ENCODE measurements around the gene C20orf204. TPM values are rescaled to one million over a fixed set of nuclear protein-coding genes. Genes with fewer than 3 reads are reported as not detected.

Gene C20orf204
- total and polyA plus RNA-seq, 2 of the 4 experiments (the other 2 are of a cell fraction) = 0.09 to 0.18 TPM

DNA sequence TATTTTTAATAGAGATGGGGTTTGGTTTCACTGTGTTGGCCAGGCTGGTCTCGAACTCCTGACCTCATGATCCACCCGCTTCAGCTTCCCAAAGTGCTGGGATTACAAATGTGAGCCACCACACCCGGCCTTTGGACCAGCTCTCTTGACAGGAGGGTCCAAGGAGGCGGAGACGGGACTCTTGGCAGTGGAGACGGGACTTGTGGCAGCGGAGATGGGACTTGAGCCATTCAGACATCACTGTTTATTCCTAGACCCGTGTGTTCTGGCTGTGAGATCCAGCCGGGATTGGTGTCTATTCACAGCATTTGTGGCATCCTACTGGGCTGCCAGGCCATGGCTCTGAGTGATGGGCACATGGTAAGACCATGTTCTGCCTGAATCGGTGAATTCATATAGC, 29.5 kb upstream of the C20orf204 start:
- Histone ChIP-seq H3K9ac (ENCODE audit: low read depth, low read length) (no peak overlapping the region), H3K14ac (replicated peaks; ENCODE audit: low read depth, low read length) (no peak overlapping the region), H3K36me3 (ENCODE audit: control insufficient read depth, insufficient read depth, low read length) (peaks cover 56% of the 10 kb centered on the region), H3K27ac (ENCODE audit: insufficient read depth, low read length) (no peak overlapping the region), H3K4me2 (ENCODE audit: low read depth, low read length) (no peak overlapping the region), H3K18ac (ENCODE audit: low read depth, low read length) (no peak overlapping the region), H2AK9ac (replicated peaks; ENCODE audit: low read depth, low read length, poor library complexity) (no peak overlapping the region), H3K27me3 (ENCODE audit: control insufficient read depth, insufficient read depth, low read length) (no peaks in the 10 kb centered on the region), H2BK20ac (ENCODE audit: low read depth, low read length) (no peak overlapping the region), H2BK5ac (ENCODE audit: low read depth, low read length, poor library complexity, severe bottlenecking) (no peak overlapping the region), H3K4me1 (ENCODE audit: control insufficient read depth, insufficient read depth, low read length) (peaks cover 15% of the 10 kb centered on the region; the same call in 1 of the 2 replicates), H2BK15ac (ENCODE audit: low read depth, low read length) (no peak overlapping the region), H3K56ac (ENCODE audit: extremely low read depth, insufficient read depth, low read length) (no peak overlapping the region), H2BK120ac (ENCODE audit: low read depth, low read length) (no peak overlapping the region), H4K20me1 (ENCODE audit: insufficient read depth, low read length) (peaks cover 36% of the 10 kb centered on the region), H2AFZ (replicated peaks; ENCODE audit: low read length, poor library complexity) (no peak overlapping the region), H3K79me1 (ENCODE audit: low read depth in 1 of 2, low read length in 2 of 2) (peaks cover 29 to 56% of the 10 kb centered on the region in 2 experiments), H3K4me3 (ENCODE audit: insufficient read depth, low read depth, low read length) (no peak overlapping the region), H3K9me1 (ENCODE audit: insufficient read depth, low read length) (peaks cover 13% of the 10 kb centered on the region), H3K23ac (ENCODE audit: low read depth, low read length) (no peak overlapping the region), H4K91ac (ENCODE audit: insufficient read depth, low read depth, low read length) (no peak overlapping the region), H4K5ac (ENCODE audit: low read depth, low read length) (no peak overlapping the region), H2AK5ac (ENCODE audit: low read depth, low read length) (no peak overlapping the region), H3K4ac (ENCODE audit: low read depth, low read length) (no peak overlapping the region), H4K8ac (ENCODE audit: low read depth in 2 of 2, low read length in 2 of 2) (no peak overlapping the region), H3K9me3 (ENCODE audit: control insufficient read depth, insufficient read depth, low read length) (no peaks in the 10 kb centered on the region)
- in situ Hi-C loops (cut with MboI; ENCODE audit: low sequenced_read_pairs) (no loop called here), intact Hi-C loops (cut with micrococcal nuclease) (no loop called here), dilution Hi-C loops (cut with HindIII; ENCODE audit: low sequenced_read_pairs, unreplicated experiment) (no loop called here)
- CTCF ChIA-PET = no interaction called here
- BruUV-seq (replicated peaks) = no TSS peak
- TF ChIP-seq, protein P1, sequence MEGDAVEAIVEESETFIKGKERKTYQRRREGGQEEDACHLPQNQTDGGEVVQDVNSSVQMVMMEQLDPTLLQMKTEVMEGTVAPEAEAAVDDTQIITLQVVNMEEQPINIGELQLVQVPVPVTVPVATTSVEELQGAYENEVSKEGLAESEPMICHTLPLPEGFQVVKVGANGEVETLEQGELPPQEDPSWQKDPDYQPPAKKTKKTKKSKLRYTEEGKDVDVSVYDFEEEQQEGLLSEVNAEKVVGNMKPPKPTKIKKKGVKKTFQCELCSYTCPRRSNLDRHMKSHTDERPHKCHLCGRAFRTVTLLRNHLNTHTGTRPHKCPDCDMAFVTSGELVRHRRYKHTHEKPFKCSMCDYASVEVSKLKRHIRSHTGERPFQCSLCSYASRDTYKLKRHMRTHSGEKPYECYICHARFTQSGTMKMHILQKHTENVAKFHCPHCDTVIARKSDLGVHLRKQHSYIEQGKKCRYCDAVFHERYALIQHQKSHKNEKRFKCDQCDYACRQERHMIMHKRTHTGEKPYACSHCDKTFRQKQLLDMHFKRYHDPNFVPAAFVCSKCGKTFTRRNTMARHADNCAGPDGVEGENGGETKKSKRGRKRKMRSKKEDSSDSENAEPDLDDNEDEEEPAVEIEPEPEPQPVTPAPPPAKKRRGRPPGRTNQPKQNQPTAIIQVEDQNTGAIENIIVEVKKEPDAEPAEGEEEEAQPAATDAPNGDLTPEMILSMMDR (conservative IDR thresholded peaks at IDR 0.05; ENCODE audit: low read depth, low read length) = no peak
- TF ChIP-seq POLR2A (IDR thresholded peaks at IDR 0.05; ENCODE audit: low read depth, low read length) (no peak), MAZ (IDR thresholded peaks at IDR 0.05; ENCODE audit: borderline replicate concordance, low read depth, low read length) (no peak), BHLHE40 (IDR thresholded peaks at IDR 0.05; ENCODE audit: low read depth, low read length) (no peak), SMC3 (IDR thresholded peaks at IDR 0.05; ENCODE audit: low read depth, low read length) (no peak), RCOR1 (IDR thresholded peaks at IDR 0.05; ENCODE audit: insufficient replicate concordance, low read length) (no peak), RAD21 (IDR thresholded peaks at IDR 0.05; ENCODE audit: low read length) (no peak), FOS (IDR thresholded peaks at IDR 0.05; ENCODE audit: low read depth, low read length) (no peak), CEBPB (IDR thresholded peaks at IDR 0.05; ENCODE audit: low read depth, low read length) (no peak), RFX5 (IDR thresholded peaks at IDR 0.05; ENCODE audit: low read depth, low read length) (no peak), MAFK (IDR thresholded peaks at IDR 0.05; ENCODE audit: low read depth, low read length) (no peak), NFE2L2 (IDR thresholded peaks at IDR 0.05; ENCODE audit: low read depth, low read length) (no peak), MXI1 (IDR thresholded peaks at IDR 0.05; ENCODE audit: borderline replicate concordance, low read depth, low read length) (no peak)
- TF ChIP-seq, protein P2, sequence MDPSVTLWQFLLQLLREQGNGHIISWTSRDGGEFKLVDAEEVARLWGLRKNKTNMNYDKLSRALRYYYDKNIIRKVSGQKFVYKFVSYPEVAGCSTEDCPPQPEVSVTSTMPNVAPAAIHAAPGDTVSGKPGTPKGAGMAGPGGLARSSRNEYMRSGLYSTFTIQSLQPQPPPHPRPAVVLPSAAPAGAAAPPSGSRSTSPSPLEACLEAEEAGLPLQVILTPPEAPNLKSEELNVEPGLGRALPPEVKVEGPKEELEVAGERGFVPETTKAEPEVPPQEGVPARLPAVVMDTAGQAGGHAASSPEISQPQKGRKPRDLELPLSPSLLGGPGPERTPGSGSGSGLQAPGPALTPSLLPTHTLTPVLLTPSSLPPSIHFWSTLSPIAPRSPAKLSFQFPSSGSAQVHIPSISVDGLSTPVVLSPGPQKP (IDR thresholded peaks at IDR 0.05; ENCODE audit: borderline replicate concordance, low read depth, low read length) = no peak
- TF ChIP-seq, protein P3, sequence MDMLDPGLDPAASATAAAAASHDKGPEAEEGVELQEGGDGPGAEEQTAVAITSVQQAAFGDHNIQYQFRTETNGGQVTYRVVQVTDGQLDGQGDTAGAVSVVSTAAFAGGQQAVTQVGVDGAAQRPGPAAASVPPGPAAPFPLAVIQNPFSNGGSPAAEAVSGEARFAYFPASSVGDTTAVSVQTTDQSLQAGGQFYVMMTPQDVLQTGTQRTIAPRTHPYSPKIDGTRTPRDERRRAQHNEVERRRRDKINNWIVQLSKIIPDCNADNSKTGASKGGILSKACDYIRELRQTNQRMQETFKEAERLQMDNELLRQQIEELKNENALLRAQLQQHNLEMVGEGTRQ (IDR thresholded peaks at IDR 0.05; ENCODE audit: low read depth, low read length) = no peak
- POLR2A ChIA-PET (ENCODE audit: unreplicated experiment) = no interaction called here
- ATAC-seq (ENCODE audit: low read depth) = no peak
- 85% methylated on average over 8 of the region's 10 CpGs; no CpG with 5 or more reads in 1 of the 2 experiments for WGBS, 2 experiments (ENCODE audit: extremely low coverage in 2 of 2, insufficient read length in 1 of 2)
- DNase-seq = no peak

All from IMR-90 (cell line).